Suppressor macrophage (primary cell): ENCODE results near the gene APOBEC4.
"Not testable (repeated sequence)": the region's sequence is repeated elsewhere in the genome, so short reads cannot be mapped to it uniquely, and the experiment has no call there.

ENCODE experiments used
- DNase-seq, 4 experiments: peaks; one replicate each; pipeline ENCODE4 v3.0.0-alpha.2; 2020 to 2022

APOBEC4 gene

DNA sequence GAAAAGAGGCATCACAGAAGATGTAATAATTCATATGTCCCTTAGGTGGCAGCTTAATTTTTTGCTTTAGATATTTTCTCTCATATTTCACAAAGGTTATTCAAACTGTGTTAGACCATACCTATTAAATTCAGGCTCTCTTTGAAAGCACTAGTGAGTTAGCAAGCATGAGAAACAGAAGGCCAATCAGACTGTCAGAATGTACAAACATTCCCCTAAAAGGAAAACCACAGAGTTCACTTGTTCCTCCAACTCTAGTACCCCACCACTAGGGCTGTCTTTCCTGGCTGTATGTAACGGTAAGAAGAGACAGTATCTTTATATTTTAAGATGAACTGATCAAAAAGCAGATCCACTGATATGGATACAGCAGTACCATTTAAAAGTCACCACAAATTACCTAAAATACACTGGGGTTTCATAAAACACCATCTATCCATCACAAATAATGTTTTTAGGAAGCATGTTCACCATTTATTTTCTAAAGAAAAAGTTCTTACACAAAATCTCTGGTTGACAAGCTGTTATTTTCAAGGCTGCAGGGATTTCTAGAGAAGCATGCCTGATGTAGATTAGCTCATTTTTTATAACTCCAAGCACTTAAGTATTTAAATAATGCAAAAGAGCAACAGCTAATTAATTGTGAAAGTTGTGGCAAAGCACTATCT, 19.3 kb downstream of the APOBEC4 start:
- DNase-seq, result peak; percentile 45 to 82 (median 66)

DNA sequence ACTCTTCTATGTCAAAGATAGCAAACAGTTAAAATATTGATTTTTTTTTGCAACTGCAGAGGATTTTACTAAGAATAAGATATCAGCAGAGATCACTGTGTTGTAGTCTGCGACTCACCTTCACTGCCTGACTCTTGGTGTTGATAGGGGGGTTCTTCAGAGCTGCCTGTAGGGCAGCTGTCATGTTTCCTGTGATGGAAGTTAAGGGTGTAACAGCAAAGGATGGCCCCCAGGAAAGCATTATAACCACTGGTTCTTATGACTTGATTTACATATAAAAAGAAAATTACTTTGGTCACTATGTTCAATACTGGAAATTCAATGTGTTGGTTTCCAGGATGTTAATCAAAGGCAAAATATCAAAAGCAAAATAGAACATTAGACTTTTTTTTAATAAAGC, 20.2 kb downstream of the APOBEC4 start:
- DNase-seq, result no peak

DNA sequence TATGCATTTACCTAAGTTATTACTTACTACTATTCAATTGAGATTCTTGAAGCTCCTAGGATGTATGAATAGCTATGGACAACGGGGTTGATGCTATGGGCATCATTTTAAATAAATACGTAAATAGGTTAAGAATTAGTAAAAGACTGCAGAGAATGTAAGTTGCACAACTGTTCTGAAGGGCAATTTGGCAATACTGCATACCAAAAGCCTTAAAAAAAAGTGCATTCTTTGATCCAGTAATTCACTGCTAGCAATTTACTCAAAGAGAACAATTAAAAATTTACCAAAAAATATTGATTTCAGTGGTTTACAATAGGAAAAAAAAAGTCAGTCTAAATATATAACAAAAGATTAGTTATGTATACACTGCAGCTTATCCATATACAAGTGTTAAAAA, 21.0 kb downstream of the APOBEC4 start:
- no peak for DNase-seq

DNA sequence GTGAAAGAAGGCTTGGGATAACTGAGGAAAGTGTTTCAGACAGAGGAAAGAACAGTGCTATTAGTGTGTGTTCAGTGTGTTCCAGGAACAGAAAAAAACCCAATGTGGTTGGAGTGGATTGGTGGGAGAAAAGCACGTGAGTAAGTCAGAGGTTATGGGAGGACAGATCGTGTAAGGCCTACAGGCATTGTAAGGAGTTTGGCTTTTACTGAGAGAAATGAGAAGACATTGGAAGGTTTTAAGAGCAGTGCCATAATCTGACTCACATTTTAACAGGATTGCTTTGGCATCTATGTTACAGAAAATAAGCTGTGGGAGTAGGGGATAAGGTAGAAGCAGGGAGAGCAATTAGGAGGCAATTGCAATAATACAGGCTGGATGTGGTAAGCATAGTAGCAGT, 22.4 kb downstream of the APOBEC4 start:
- DNase-seq, result no peak

DNA sequence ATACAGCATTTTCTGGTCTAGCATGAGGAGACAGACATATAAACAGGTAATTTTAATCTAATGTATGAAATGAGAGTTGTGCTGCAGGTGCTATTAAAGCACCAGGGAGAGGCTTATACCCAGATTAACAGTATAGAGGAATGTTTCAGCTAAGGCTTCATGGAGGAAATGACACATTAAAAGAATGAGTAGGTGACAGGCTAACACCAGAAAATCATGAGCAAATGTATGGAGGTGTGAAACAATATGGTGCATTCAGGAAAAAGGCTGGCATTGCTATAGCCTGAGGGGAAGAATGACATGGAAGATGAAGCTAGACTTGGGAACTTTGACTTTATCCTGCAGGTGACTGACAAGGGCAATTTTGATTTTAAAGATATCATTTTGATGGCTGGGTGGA, 24.6 kb downstream of the APOBEC4 start:
- DNase-seq, result no peak

DNA sequence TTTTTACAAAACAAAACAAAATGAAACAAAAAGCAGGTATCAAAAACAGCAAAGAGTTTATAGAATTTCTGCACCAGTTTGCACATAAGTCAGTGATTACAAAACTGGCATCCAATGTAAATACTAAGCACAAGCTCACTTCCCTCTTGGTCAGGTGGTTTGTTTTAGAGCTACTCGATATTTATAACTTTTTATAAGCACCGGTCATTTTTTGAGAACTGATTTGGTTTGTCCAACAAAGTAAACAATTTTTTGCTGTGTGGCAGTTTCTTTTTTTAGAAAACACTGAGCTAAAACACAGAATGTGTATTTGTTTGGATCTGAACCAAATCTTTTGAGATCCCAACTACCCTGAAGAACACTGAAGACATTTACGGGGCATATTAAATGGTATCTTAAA, 26.9 kb downstream of the APOBEC4 start:
- peak in 3 of 4 experiments; percentile 43 to 73 (median 69) for DNase-seq

DNA sequence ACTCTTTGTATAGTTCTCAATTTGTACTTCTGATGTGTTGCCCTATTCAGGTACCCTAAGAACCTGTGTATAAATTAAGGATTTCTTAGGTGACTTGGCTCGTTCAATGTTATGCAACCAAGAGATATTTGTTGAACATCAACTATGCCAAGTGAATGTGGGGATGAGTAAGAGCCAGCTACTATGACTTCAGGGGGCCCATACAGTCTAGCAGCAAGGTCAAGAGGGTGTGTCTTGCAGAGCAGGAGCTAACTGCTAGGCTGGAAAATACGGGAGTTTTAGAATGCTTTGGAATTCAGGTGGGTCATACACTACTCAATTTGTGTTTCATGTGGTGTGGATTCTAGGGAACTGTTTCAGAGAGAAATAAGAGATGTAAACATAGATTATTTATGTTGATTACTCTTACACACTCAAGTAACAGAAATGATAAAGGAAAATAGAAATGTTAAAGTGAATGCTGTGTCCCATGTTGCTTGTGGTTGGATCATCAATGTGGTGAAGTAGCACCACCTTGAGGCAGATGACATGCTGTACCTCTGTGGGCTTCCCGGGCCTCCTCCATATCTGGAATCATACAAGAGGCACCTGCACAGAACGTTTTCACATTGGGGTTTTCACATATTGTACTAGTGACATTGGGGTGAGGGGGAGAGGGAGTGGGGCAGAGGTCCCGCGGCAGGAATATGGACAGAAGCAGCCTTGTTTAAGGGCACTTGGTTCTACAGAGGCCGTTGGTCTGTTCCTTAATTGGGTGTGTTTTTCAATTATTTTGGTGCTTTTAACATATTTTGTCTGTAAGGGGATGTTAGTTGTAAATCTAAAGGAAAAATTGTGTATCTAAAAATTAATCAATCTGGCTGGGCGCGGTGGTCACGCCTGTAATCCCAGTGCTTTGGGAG, 30.0 kb downstream of the APOBEC4 start:
- DNase-seq, result peak; percentile 35 to 65 (median 54)

DNA sequence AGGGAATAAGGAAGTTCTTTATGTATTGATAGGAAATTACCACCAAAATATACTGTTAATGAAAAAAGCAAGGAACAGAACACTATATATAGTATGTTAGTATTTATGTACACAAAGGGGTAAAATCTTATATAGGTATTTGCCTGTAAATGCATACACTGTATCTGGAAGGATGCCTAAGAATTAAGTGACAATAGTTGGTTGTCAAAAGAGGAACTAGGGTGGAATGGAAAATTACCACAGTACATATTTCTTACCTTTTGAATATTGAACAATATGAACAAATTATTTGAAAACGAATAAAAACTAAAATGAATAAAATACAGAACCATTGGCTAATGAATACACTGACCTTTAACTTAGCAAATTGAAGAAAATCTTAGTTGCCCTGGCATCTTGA, 31.1 kb downstream of the APOBEC4 start:
- DNase-seq, result no peak

DNA sequence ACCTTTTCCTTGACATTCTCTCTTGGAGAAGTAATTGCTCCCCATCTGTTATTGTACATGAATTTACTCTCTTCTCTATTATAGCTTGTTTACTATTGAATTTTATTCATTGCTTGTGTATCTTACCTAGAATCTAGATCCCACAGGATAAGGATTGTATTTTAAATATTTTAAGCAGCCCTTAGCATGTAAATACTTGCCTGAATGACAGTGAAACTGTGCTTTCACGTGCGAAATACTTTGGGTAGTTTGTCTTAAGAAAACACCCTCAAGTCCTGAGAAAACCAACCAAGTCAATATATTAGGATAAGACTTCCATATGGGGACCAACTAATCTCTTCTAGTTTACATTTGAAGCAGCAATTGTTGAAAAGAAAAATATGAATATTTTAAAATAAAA, 32.8 kb downstream of the APOBEC4 start:
- no peak for DNase-seq

DNA sequence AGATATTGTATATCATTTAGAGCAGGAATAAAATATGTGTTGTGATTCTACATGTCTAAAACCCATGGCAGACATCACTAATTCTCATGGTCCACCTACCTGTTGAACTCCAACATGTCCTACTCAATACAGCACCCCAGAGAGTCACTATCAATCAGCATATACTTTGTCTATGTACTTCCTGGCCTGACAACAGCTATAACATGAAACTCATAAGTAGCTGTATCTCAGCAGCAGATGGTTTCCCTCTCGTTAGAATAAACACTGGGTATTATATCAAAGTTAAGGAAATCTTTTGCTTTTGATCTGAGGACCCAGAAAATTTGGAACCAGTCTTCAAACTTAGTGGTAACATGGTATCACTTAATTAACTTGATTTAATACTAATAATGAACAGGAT, 33.3 kb downstream of the APOBEC4 start:
- DNase-seq, result no peak

DNA sequence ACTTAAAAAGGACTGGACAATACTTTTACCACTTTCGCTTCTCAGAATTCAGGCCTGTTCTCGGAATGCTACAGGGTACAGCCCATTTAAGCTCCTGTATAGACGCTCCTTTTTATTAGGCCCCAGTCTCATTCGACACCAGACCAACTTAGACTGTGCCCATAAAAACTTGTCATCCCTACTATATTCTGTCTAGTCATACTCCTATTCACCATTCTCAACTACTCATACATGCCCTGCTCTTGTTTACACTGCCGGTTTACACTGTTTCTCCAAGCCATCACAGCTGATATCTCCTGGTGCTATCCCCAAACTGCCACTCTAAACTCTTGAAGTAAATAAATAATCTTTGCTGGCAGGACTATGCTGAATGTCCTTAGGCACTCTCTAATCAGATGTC, 34.9 kb downstream of the APOBEC4 start:
- DNase-seq, result not testable (repeated sequence)

DNA sequence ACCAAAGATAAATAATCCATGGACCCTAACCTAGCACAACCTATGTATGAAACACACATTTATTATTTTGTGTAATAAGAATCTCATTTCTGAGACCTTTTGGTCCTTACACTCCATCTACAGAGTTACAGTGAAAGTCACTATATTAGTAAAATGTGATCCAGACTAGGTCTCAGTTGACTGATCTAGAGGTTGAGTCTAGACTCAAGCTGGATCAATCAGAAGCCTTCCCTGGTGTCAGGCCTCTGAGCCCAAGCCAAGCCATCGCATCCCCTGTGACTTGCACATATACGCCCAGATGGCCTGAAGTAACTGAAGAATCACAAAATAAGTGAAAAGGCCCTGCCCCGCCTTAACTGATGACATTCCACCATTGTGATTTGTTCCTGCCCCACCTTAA, 40.1 kb downstream of the APOBEC4 start:
- not testable (repeated sequence) for DNase-seq

DNA sequence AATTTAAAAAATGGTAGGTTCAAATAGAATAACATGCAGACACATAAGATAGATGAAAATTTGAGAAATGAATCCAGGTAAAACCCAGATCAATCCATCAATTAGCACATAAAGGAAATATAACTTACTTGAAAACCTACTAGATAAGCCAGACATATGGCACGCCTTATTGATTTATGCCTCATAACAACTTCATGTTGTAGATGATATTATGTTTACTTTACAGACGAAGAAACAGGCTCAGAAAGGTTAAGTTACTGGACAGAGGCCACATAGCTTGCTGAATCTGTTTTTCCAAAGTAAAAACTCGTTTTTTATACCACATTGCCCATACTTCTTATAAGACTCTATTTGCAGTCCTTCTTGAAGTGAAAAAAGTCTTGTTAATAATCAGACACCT, 40.7 kb downstream of the APOBEC4 start:
- no peak for DNase-seq

DNA sequence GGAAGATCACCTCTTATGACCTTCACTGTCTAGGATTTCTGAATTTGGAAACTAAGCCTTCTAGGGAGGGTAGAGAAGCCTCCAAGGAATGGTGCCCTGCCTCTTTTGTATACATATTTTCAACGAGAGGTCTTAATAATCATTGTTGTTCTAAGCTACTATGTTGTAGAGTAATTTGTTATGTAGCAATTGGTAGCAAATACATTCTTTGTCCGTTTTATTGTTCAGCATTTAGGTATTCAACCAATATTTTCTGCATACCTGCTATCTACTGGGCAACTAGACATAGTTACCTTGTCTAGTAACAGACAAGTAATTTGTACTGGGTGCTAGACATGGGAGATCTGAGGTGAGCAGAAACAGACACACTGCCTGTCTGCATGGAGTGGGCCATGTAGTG, 42.1 kb downstream of the APOBEC4 start:
- DNase-seq, result no peak

DNA sequence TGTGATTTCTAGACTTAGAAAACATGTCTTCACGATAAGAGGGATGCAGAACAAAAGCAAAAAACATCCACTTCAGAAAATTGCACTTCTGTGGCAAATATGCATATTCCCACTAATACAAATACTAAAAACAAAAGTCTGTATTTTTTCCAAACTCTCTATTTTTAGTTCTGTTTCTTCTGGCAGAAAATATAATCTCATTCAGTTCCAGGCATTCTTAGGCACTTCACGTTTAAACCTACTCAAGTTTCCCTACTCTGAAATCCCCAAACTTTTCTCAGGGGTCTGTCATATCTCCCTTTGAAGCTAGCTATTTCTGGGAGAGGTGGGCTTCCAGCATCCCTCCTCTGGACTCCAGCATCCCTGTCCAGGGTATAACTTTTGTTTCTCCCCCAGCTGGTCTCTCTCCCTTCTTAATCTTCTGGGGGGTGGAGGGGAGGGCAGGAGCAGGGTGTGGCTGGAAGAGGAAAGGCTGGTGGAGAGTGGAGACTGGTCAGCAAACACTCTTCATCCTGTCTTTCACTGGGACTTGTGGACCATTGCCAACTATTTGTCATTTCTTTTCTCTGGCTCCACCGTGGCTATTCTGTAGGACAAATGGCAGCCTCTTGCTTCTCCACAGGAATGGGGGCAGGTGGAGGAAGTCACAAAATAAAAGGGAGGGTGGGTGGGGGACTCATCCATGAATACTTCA, 43.2 kb downstream of the APOBEC4 start:
- DNase-seq, result no peak

DNA sequence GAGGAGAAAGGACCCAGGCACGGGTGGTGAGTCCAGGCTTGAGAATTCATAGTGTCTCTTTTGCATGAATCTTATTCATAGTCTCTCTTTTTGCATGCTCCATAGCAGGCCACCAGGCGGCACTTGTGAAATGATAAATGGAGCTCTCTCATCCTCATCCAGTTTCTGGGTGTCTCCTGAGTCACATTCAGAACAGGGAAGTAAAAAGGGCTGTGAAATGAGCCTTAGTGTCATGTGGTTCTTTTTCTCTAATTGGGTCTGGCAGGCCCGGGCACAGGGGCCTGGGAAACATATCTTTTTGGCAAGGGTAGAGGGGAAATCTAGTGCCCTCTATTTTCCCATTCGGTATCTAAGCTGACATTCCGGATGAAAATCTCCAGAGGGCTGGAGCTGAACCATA, 43.8 kb downstream of the APOBEC4 start:
- DNase-seq, result peak; percentile 87 to 95 (median 92)

DNA sequence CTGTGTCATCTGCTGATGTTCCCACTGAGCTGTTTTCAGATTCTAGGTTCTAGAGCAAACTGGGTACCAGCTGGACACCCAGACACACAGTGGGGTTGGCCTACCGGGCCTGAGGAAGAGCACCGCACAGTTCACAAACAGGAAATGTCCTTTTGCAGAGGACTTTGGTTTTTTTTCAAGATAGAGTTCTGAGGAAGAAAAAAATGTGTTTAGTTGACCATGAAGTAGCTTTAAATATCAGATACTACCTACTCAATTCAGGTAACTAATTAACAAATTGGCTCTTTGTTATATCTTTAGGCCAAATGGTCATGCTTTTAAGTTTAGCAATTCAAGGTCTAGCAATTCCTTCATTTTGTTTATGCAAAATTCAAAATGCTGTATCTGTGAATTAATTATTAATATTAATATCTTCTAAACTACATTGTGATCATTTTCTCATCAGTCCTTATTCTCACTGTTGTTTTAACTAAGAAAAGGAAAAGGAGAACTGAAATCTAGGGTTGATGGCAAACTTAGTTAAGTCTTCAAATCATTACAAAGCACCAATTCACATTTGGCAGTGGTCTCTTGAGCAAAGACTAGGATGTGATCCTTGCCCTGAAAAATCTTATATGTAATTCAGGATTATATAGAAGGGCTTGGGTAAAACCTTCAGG, 45.7 kb downstream of the APOBEC4 start:
- no peak for DNase-seq

DNA sequence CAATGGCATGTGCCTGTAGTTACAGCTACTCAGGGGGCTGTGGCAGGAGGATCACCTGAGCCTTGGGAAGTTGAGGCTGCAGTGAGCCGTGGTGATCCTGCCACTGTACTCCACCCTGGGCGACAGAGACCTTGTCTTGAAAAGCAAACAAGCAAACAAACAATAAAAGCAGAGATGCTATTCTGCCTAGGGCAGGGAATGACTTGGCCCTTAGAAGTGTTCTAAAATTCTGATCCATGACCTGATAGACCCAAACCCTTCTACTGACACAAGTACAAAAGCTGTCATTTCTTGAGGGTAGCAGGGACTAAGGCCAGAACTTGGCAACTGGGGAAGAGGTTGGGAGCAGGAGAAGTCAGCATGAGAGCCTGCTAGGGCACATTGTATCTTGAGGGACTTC, 47.2 kb downstream of the APOBEC4 start:
- DNase-seq, result no peak

DNA sequence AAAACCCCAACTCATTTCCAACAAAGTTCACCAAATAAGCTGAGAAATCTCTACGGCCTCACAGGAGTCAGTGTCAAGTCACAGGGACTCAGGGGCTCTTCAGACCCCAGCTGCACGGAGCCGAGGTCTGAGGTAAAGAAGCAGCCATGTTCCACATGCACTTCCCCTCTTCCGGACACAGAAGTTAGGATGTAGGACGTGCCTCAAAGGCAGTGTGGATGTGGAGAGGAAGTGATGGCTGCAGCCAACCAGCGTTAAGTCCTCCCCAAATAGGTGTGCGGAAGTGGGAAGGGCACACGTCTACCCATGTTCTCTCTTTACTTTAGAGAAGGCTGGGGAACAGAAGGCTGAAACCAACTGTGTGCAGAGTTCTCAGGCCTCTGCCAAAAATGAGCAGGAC, 48.3 kb downstream of the APOBEC4 start:
- peak; percentile 67 to 86 (median 81) for DNase-seq

DNA sequence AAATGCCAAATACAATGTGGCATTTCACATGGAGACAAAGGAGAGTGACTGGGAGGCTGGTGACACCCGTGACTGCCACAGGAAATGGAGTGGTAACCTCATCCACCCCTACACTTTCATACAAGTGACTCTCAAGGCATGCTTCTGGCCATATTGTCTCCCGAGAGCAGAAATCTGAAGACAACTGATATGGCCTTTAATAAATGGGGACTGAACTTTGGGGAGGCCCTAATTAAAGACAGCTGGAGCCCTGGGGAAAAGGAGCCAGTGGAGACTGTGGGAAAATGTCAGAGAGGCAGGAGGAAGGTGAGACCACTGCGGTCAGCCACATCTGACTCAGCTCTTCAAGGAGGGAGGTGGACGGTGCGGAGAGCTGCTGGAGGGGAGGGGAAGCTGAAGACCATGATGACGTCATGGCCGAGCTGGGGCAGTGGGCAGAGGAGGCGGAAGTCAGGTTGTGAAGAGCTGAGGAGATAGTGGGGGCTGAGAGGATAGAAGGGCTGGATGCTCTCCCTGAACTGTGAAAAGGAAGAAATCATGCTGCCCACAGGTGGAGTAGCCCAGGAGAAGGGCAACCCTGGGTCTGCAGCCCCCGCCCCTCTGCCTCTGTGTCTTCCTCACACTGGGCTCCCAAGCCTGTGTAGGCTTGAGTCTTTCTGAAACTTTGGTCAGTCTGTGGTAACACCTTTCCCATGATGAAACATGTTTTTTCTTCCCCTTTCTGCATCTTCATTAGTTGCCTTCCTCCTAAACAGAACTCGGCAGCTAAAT, 48.9 kb downstream of the APOBEC4 start:
- DNase-seq, result peak; percentile 86 to 94 (median 92)

DNA sequence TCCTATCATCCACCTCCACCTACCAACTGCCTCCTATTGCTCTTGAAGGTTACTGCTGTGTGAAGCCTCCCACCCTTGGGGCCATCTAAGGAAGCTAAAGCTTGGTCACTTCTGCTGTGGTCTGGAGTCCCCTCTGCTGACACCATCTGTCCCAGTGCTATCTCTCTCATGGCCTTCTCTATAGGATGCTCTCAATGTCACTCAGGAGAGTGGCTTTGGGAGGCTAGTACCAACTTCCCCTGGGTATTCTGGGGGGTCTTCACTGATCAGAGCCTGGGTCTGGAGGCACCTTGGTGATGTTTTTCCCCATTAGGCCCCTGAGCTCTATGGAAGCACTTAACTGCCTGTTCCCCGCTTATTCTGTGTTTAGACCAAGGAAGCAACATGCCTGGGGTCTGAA, 50.6 kb downstream of the APOBEC4 start:
- DNase-seq, result peak in 1 of 4 experiments; percentile 41

DNA sequence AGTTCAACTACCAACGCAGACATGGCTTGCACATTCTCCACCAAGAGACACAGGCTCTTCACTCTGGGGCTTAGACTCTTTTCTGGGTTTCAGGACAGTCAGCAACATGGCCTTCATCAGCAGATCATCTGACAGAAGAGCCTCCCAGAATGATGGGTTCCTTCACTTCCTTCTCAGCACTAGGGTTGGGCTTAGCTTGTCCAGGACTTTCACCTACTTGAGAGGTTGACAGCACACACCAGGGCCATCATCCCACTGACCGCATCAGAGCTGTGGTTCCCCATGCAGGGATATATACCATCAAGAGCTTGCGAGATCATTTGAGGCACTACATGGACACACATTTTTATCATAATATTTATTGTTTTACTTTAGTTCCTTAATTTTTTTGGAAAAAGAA, 52.5 kb downstream of the APOBEC4 start:
- peak; percentile 52 to 74 (median 64) for DNase-seq
